Endothelial cell of umbilical vein (primary cell): Measurements from ENCODE around the gene ZYX. TPM values are rescaled to one million over a fixed set of nuclear protein-coding genes. Genes with fewer than 3 reads are reported as not detected.

Experiments used
- BruUV-seq: library from RNA; stranded (reverse); fragments of 400-500 nt; replicated peaks from 2 replicates; lab custom pipeline; 2021; lab: Mats Ljungman, UMichigan
- CTCF ChIA-PET: fragments of 300-600, 350-600 bp; sonication (Branson Sonifier 250); formaldehyde crosslinking; loops from one replicate; lab custom pipeline; 2021; ENCODE audit warnings: antibody characterized with exemption, inconsistent platforms; lab: Charles Lee
- POLR2A ChIA-PET: fragments of 300-600, 350-600 bp; sonication (Branson Sonifier 250); formaldehyde crosslinking; loops from one replicate; lab custom pipeline; 2021; ENCODE audit warnings: antibody characterized with exemption, inconsistent platforms; lab: Charles Lee
- DNase-seq: peaks from one replicate; pipeline ENCODE4 v3.0.0-alpha.2; 2011; ENCODE audit warnings: low read depth, low spot score
- FAIRE-seq: peaks from 2 replicates; lab custom pipeline; 2011; peaks lifted over from hg19 to GRCh38; lab: Jason Lieb, UNC
- H2AFZ ChIP-seq: 2 replicates; pipeline ENCODE4 v1.6.0; 2012; ENCODE audit warnings: low read depth, low read length, control low read depth, inconsistent platforms
- H3K27ac ChIP-seq: 2 replicates; pipeline ENCODE4 v1.5.1; 2011; ENCODE audit warnings: low read depth, mild to moderate bottlenecking, control low read depth, low read length, moderate library complexity; ENCODE audit not compliant: insufficient read depth
- H3K27me3 ChIP-seq, 2 experiments: 2 replicates each; pipeline versions ENCODE4 v1.6.0 to v1.6.1; 2011; ENCODE audit warnings: low read length in 2 of 2, mixed read lengths in 1 of 2; ENCODE audit not compliant: control insufficient read depth in 2 of 2, insufficient read depth in 2 of 2
- H3K36me3 ChIP-seq, 2 experiments: 2 replicates in 1 of 2; 3 replicates in 1 of 2; pipeline ENCODE4 v1.5.1; 2011; ENCODE audit warnings: low read length in 2 of 2, mild to moderate bottlenecking in 1 of 2, moderate library complexity in 1 of 2; ENCODE audit not compliant: control insufficient read depth in 2 of 2, insufficient read depth in 2 of 2; ENCODE audit errors: extremely low read depth in 1 of 2
- H3K4me1 ChIP-seq: 3 replicates; pipeline ENCODE4 v1.5.1; 2011; ENCODE audit warnings: mild to moderate bottlenecking, low read length; ENCODE audit not compliant: control insufficient read depth, insufficient read depth; ENCODE audit errors: extremely low read depth
- H3K4me2 ChIP-seq: 2 replicates; pipeline ENCODE4 v1.6.1; 2011; ENCODE audit warnings: low read length, control low read depth, mixed read lengths; ENCODE audit not compliant: insufficient read depth
- H3K4me3 ChIP-seq, 3 experiments: fragments of 200-600 bp in 1 of 3; sonication (generic), shearing (Covaris generic) in 1 of 3; replicated peaks in 1 of 3; 2 replicates each; pipeline ENCODE4 v1.5.1; 2011 to 2016; ENCODE audit warnings: control low read depth in 3 of 3, low read length in 3 of 3, mild to moderate bottlenecking in 2 of 3, inconsistent platforms in 1 of 3, low read depth in 1 of 3, moderate library complexity in 1 of 3; ENCODE audit not compliant: insufficient read depth in 1 of 3
- H3K79me2 ChIP-seq: 2 replicates; pipeline ENCODE4 v1.6.0; 2012; ENCODE audit warnings: low read length, inconsistent platforms; ENCODE audit not compliant: control insufficient read depth, insufficient read depth
- H3K9ac ChIP-seq: replicated peaks from 2 replicates; pipeline ENCODE3; 2011; ENCODE audit warnings: low read length, control low read depth; ENCODE audit not compliant: insufficient read depth; ENCODE audit errors: extremely low read depth
- H3K9me1 ChIP-seq: replicated peaks from 3 replicates; pipeline ENCODE4 v1.6.0; 2011; ENCODE audit warnings: mild to moderate bottlenecking, low read length; ENCODE audit not compliant: control insufficient read depth, insufficient read depth; ENCODE audit errors: extremely low read depth
- H3K9me3 ChIP-seq: replicated peaks from 2 replicates; pipeline ENCODE4 v1.5.1; 2012; ENCODE audit warnings: low read length, inconsistent platforms; ENCODE audit not compliant: control insufficient read depth, insufficient read depth
- H4K20me1 ChIP-seq: replicated peaks from 2 replicates; pipeline ENCODE3; 2011; ENCODE audit warnings: mild to moderate bottlenecking, low read length; ENCODE audit not compliant: control insufficient read depth, insufficient read depth; ENCODE audit errors: extremely low read depth
- CTCF ChIP-seq, 2 donors: IDR thresholded peaks; 1 replicate in 1 of 2; 2 replicates in 1 of 2; pipeline ENCODE4 v1.5.1; 2011; ENCODE audit warnings: low read length in 2 of 2, mild to moderate bottlenecking in 2 of 2, moderate library complexity in 2 of 2, control low read depth in 1 of 2, inconsistent platforms in 1 of 2, low read depth in 1 of 2; ENCODE audit not compliant: insufficient read depth in 1 of 2; ENCODE audit errors: extremely low read depth in 1 of 2
- EZH2 ChIP-seq: IDR thresholded peaks from 2 replicates; pipeline ENCODE4 v1.6.1; 2012; ENCODE audit warnings: borderline replicate concordance, low read depth, mild to moderate bottlenecking, moderate library complexity, low read length, inconsistent platforms; ENCODE audit not compliant: severe bottlenecking
- FOS ChIP-seq: IDR thresholded peaks from 2 replicates; pipeline ENCODE4 v1.6.1; 2011; ENCODE audit warnings: mild to moderate bottlenecking, low read length, moderate library complexity, borderline replicate concordance; ENCODE audit not compliant: insufficient read depth
- GATA2 ChIP-seq: IDR thresholded peaks from 2 replicates; pipeline ENCODE4 v1.7.0; 2011; ENCODE audit warnings: low read depth, mild to moderate bottlenecking, moderate library complexity, mixed read lengths, low read length; ENCODE audit not compliant: insufficient read length, insufficient read depth
- JUN ChIP-seq: IDR thresholded peaks from 2 replicates; pipeline ENCODE4 v1.6.1; 2011; ENCODE audit warnings: borderline replicate concordance, low read depth; ENCODE audit not compliant: insufficient read length, insufficient read depth
- MAX ChIP-seq: IDR thresholded peaks from 2 replicates; pipeline ENCODE4 v1.6.1; 2011; ENCODE audit not compliant: insufficient read depth, insufficient read length
- MYC ChIP-seq: IDR thresholded peaks from one replicate; pipeline ENCODE4 v1.6.1; 2011; ENCODE audit warnings: mild to moderate bottlenecking, low read depth, low read length
- POLR2A ChIP-seq: IDR thresholded peaks from 2 replicates; pipeline ENCODE4 v1.6.1; 2012; ENCODE audit warnings: low read depth, mild to moderate bottlenecking, control low read depth, low read length
- POLR2AphosphoS5 ChIP-seq: IDR thresholded peaks from 2 replicates; pipeline ENCODE4 v1.6.1; 2012; ENCODE audit warnings: low read depth, mild to moderate bottlenecking, control low read depth, low read length, moderate library complexity; ENCODE audit not compliant: insufficient read depth
- dilution Hi-C: fragments of 300-500 bp; cut with MboI; formaldehyde crosslinking; loops from one replicate; pipeline ENCODE4 v1.15.0; 2019; ENCODE audit warnings: low sequenced_read_pairs; ENCODE audit not compliant: extremely low pct_ligation_motif_present
- intact Hi-C: fragments of 100-400 bp; cut with micrococcal nuclease; formaldehyde crosslinking; loops from one replicate; pipeline ENCODE4 v1.10.0; 2022
- polyA plus RNA-seq, 4 experiments: library from polyadenylated mRNA; depleted of rRNA in 3 of 4; stranded (reverse) in 3 of 4; unstranded in 1 of 4; fragments of >200 nt; gene quantifications; 2 replicates each; pipeline versions ENCODE4 v1.2.1 to v1.2.3, GENCODE V29; 2011 to 2012; ENCODE audit warnings: missing spikeins in 1 of 4
- total RNA-seq: library from RNA; stranded (reverse); gene quantifications from 2 replicates; pipeline ENCODE4 v1.2.3, GENCODE V29; 2021

The ZYX gene
- total and polyA plus RNA-seq, 2 donors (not counting 3 experiments of a cell fraction or from before 2014, with no cell fraction given): 196 to 545 TPM

GRCh38 chr7:143359771-143360353 is 21.3 kb upstream of the ZYX start:
- H3K4me2 ChIP-seq: no peak overlapping the region
- H2AFZ ChIP-seq: no peak overlapping the region
- H3K27ac ChIP-seq: no peak overlapping the region
- H3K79me2 ChIP-seq: no peaks in the 10 kb centered on the region
- no peaks in the 10 kb centered on the region for H3K9me1 ChIP-seq
- FAIRE-seq (no peak), DNase-seq (no peak)
- dilution Hi-C loops: no loop called here
- H3K27me3 ChIP-seq: peaks cover 26 to 33% of the 10 kb centered on the region in 2 experiments
- intact Hi-C loops: loop anchor here (5.0 kb wide), 1 partner anchor 53 kb away; no protein-coding TSS in a partner anchor
- no TSS peak for BruUV-seq
- H3K4me3 ChIP-seq: no peak overlapping the region
- H3K9ac ChIP-seq: no peak overlapping the region
- POLR2A ChIA-PET: no interaction called here
- no peaks in the 10 kb centered on the region for H4K20me1 ChIP-seq
- H3K9me3 ChIP-seq: no peaks in the 10 kb centered on the region
- no peak for TF ChIP-seq POLR2AphosphoS5
- H3K36me3 ChIP-seq: no peaks in the 10 kb centered on the region
- CTCF ChIA-PET: interaction anchor here (0.6 to 3.1 kb wide), 7 partner anchors 9 to 120 kb away, joined by 3 to 12 read pairs (median 7); partner anchors contain the start of gene CASP2
- H3K4me1 ChIP-seq: no peaks in the 10 kb centered on the region

GRCh38 chr7:143360788-143361551 is 20.2 kb upstream of the ZYX start:
- H3K4me3 ChIP-seq: no peak overlapping the region
- CTCF ChIA-PET: interaction anchor here (0.9 to 3.1 kb wide), 4 partner anchors 8 to 121 kb away, joined by 3 to 12 read pairs (median 6); no protein-coding TSS in a partner anchor

More at GRCh38 chr7:143360788-143361551, 20.2 kb upstream of the ZYX start:
- DNase-seq (no peak), FAIRE-seq (no peak)
- H3K79me2 ChIP-seq: no peaks in the 10 kb centered on the region
- H3K27me3 ChIP-seq: peaks cover 26 to 41% of the 10 kb centered on the region in 2 experiments
- no peaks in the 10 kb centered on the region for H3K9me1 ChIP-seq
- intact Hi-C loops: loop anchor here (5.0 kb wide), 1 partner anchor 54 kb away; no protein-coding TSS in a partner anchor
- H2AFZ ChIP-seq: no peak overlapping the region
- no peak overlapping the region for H3K27ac ChIP-seq
- H4K20me1 ChIP-seq: no peaks in the 10 kb centered on the region
- TF ChIP-seq EZH2 (no peak), GATA2 (no peak), MAX (no peak), MYC (no peak), POLR2AphosphoS5 (no peak), JUN (no peak), CTCF (IDR thresholded peaks at IDR 0.05; ENCODE audit: extremely low read depth in 1 of 2, insufficient read depth in 1 of 2, low read depth in 1 of 2, low read length in 2 of 2) (no peak), POLR2A (no peak), FOS (no peak)
- H3K4me1 ChIP-seq: no peaks in the 10 kb centered on the region
- no peaks in the 10 kb centered on the region for H3K9me3 ChIP-seq
- no TSS peak for BruUV-seq
- no peak overlapping the region for H3K4me2 ChIP-seq
- no peaks in the 10 kb centered on the region for H3K36me3 ChIP-seq
- dilution Hi-C loops: no loop called here
- no peak overlapping the region for H3K9ac ChIP-seq
- POLR2A ChIA-PET: no interaction called here
